ENCODE results near the gene OR2T12.
"Not testable (repeated sequence)": the region's sequence is repeated elsewhere in the genome, so short reads cannot be mapped to it uniquely, and the experiment has no call there.

Gene OR2T12

DNA sequence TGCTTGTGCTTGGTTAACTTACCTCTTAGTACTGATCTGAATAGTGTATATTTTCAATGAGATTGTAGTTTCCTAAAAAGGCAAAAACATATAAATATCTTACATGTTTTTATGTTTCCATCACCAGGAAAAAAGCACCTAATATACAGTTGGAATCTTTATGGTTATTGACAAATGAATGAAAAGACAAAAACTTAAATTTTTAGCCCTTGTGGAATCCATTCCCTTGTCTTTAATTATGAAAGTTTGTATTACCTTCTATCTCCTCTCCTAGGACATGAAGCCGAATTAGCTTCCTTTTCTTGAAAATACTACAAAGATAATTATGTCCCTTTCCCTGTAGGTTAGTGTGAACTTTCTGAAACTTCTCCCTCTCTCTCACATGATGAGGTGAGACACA lies at the start of gene OR2T12:
Gene OR2T12 (minus strand): TSS at position 101 of the 400 bp plus-strand sequence. CDS start 7,846 bp downstream, outside the sequence.
- DNase-seq (ENCODE audit: low read depth in 2 of 3, low spot score in 2 of 3): no peak

- DNase-seq (ENCODE audit: low read depth in 2 of 3, low spot score in 2 of 3): no peak
Measured at GRCh38 chr1:248348475-248348874, 45.3 kb upstream of the OR2T12 start, which contains the start of gene OR14C36. TSS of gene OR14C36 (plus strand) at chr1:248348775. CDS start at chr1:248348775, 0 bp downstream.

GRCh38 chr1:248343451-248343850 lies 40.2 kb upstream of the OR2T12 start:
- DNase-seq (ENCODE audit: low read depth in 2 of 3, low spot score in 2 of 3): no peak

- DNase-seq (ENCODE audit: low read depth in 2 of 3, low spot score in 2 of 3): no peak
Measured at GRCh38 chr1:248324468-248324867, 21.2 kb upstream of the OR2T12 start, which contains the start of gene OR2M7. TSS of gene OR2M7 (minus strand) at chr1:248324568. CDS start at chr1:248324568, 0 bp downstream.

DNA sequence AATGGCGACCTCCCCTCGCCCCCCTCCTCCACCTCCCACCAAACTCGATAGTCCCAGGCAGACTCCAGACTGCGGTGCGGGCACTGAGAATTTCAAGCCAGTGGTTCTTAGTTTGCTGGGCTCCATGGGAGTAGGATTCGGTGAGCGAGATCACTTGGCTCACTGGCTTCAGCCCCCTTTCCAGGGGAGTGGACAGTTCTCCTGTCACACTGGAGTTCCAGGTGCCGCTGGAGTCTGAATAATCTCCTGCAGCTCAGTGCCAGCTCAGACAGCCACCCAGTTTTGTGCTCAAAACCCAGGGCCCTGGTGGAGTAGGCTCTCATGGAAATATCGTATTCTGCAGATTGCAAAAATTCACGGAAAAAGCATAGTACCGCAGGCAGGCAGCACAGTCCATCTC lies 13.6 kb upstream of the OR2T12 start:
- DNase-seq (ENCODE audit: low read depth in 2 of 3, low spot score in 2 of 3): no peak

DNA sequence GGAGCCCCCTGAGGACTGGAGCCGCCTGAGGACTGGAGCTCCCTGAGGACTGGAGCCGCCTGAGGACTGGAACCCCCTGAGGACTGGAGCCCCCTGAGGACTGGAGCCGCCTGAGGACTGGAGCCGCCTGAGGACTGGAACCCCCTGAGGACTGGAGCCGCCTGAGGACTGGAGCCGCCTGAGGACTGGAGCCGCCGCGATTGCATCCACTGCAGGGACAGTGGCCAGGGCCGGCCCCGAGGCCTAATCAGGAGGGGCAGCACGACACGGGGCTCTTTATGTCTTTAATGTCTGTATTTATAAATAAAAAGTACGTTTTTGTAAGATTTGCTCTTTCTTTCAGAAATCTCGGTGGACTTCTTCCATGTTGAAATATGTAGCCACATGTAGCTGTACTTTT lies 3.5 kb upstream of the OR2T12 start:
- DNase-seq (ENCODE audit: low read depth in 2 of 3, low spot score in 2 of 3): not testable (repeated sequence)

- DNase-seq (ENCODE audit: low read depth in 2 of 3, low spot score in 2 of 3): no peak
Measured at GRCh38 chr1:248306103-248306502, 2.9 kb upstream of the OR2T12 start.

GRCh38 chr1:248305672-248306071 lies 2.4 kb upstream of the OR2T12 start:
- DNase-seq (ENCODE audit: low read depth in 2 of 3, low spot score in 2 of 3): not testable (repeated sequence)

DNA sequence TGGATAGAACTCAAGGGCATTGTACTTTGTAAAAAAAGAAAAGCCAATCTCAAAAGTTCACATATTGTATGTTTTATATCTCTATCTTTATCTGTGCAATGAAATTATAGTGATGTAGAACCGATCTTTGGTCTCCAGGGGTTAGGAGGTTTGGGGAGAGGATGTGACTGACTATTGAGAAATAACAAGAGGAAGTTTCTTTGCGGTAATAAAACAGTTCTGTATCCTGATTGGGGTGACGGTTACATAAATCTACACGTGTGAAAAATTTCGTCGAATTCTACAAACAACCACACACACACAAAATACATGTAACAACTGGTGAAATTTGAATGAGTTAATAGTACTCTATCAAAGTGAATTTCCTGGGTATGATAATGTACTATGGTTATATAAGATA lies 14.8 kb downstream of the OR2T12 start:
- DNase-seq (ENCODE audit: low read depth in 2 of 3, low spot score in 2 of 3): no peak

- DNase-seq (ENCODE audit: low read depth in 2 of 3, low spot score in 2 of 3): no peak
Measured at GRCh38 chr1:248277876-248278275, 25.3 kb downstream of the OR2T12 start, which contains the start of gene OR2T33. TSS of gene OR2T33 (minus strand) at chr1:248277976. CDS start at chr1:248273814, 4,162 bp downstream.

DNA sequence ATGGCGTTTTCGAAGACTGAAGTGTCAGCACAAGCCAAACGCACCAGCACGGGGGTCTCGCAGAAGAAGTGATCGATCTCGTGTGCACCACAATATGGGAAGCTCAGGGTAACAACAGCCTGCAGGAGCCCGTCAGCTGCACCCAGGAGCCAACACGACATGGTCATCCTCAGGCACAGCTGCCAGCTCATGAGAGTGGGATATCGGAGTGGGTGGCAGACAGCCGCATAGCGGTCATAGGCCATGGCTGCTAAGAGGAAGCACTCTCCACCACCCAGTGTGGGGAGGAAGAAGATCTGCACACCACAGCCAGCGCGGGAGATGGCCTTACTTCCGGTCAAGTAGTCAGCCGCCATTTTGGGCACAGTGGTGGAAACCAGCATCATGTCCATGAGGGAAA lies 30.0 kb downstream of the OR2T12 start:
- not testable (repeated sequence) for DNase-seq (ENCODE audit: low read depth in 2 of 3, low spot score in 2 of 3)

DNA sequence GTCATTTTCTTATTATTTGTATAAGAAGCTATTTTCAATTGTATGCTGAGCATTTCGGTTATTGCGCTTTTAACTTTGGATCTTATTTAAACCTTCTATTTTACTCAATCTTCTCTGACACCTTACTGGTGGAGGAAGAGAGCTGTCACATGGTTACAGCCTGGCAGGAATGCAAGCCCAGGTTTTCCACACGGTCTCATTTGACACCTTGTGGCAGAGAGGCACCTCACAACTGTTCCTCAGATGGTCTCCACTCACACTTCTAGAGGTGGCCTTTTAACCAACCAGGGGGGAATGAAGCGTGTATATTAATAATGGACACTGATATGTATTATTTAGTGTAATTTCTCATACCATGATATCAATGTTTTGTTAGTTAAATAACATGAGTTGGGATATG lies 35.0 kb downstream of the OR2T12 start:
- no peak for DNase-seq (ENCODE audit: low read depth in 2 of 3, low spot score in 2 of 3)

- not testable (repeated sequence) for DNase-seq (ENCODE audit: low read depth in 2 of 3, low spot score in 2 of 3)
Measured at GRCh38 chr1:248259309-248259708, 43.9 kb downstream of the OR2T12 start.

DNA sequence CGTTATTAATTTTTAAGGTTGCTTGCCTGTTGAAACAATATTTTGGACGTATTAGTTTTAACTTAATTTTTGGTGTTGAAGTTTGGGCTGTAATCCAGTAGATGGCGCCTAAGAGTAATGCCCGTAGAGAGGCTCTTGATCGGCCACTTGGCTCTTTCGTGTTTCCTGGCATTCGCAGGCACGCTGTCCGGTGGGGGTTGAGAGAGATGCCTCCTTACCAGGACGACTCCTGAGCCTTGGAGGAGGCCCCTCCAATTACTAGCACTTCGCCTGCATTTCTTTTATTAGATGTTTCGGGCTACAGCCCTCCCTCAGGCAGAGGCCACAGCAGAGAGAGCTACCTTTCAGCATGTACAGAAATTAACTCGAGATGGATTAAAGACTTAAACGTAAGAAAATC lies 60.0 kb downstream of the OR2T12 start:
- DNase-seq (ENCODE audit: low read depth in 2 of 3, low spot score in 2 of 3): peak in 1 of 3 experiments; percentile 2

Measured in activated CD8-positive, alpha-beta memory T cell treated with anti-CD3 and anti-CD28 coated beads for 48 hours (primary cell).